Esophagus squamous epithelium (tissue), 4 donors: ENCODE data around the gene MERTK.

ENCODE experiments used
- CTCF ChIP-seq, 6 experiments: fragments of 450-650 bp in 4 of 6; fragments of 200-600 bp in 2 of 6; sonication (generic) in 2 of 6; IDR thresholded peaks; one replicate each; pipeline ENCODE4 v1.5.1; 2016 to 2019; ENCODE audit warnings: antibody characterized with exemption in 6 of 6, mild to moderate bottlenecking in 4 of 6, moderate library complexity in 4 of 6
- POLR2A ChIP-seq, 4 donors: fragments of 450-650 bp; IDR thresholded peaks; one replicate each; pipeline ENCODE4 v1.6.1; 2017; ENCODE audit warnings: antibody characterized with exemption in 4 of 4, mild to moderate bottlenecking in 4 of 4, moderate library complexity in 3 of 4

- TF ChIP-seq POLR2A (IDR thresholded peaks at IDR 0.05): no peak
- no peak for TF ChIP-seq CTCF (IDR thresholded peaks at IDR 0.05)
Measured at GRCh38 chr2:112075490-112076260, 177.3 kb downstream of the MERTK start.
